ENCODE measurements around the gene TRIM63.

Gene TRIM63

GRCh38 chr1:26099780-26100179 is 32.4 kb upstream of the TRIM63 start:
- Histone ChIP-seq H2BK120ac (ENCODE audit: low read depth, low read length) (no peak overlapping the region), H2BK5ac (ENCODE audit: low read depth, low read length, poor library complexity, severe bottlenecking) (no peak overlapping the region), H3K4me3 (ENCODE audit: insufficient read depth in 1 of 2, low read depth in 1 of 2, low read length in 2 of 2) (no peak overlapping the region), H4K8ac (ENCODE audit: low read length) (no peak overlapping the region), H2AK5ac (ENCODE audit: low read length, severe bottlenecking) (no peak overlapping the region), H3K79me1 (replicated peaks; ENCODE audit: low read length, poor library complexity, severe bottlenecking) (no peaks in the 10 kb centered on the region), H4K91ac (ENCODE audit: low read length) (no peak overlapping the region), H3K27ac (ENCODE audit: low read length, poor library complexity, severe bottlenecking) (no peak overlapping the region), H2BK15ac (ENCODE audit: low read depth, poor library complexity, severe bottlenecking) (no peak overlapping the region), H3K4ac (ENCODE audit: low read depth in 1 of 2, low read length in 2 of 2) (no peak overlapping the region), H3K4me2 (ENCODE audit: low read length, poor library complexity, severe bottlenecking) (no peak overlapping the region), H2BK12ac (ENCODE audit: low read length in 2 of 2) (no peak overlapping the region), H3K27me3 (ENCODE audit: control insufficient read depth in 1 of 2, insufficient read depth in 1 of 2, low read length in 2 of 2) (peaks cover 0 to 4% of the 10 kb centered on the region in 2 experiments), H2AFZ (ENCODE audit: low read depth, low read length) (no peak overlapping the region), H3K23ac (ENCODE audit: low read length in 2 of 2) (no peak overlapping the region), H3K9me3 (ENCODE audit: control insufficient read depth, low read length) (no peaks in the 10 kb centered on the region), H3K4me1 (ENCODE audit: control insufficient read depth, insufficient read depth, low read depth, low read length) (peaks cover 8% of the 10 kb centered on the region), H3K36me3 (ENCODE audit: control insufficient read depth in 1 of 2, insufficient read depth in 2 of 2, low read depth in 1 of 2, low read length in 2 of 2) (no peaks in the 10 kb centered on the region), H3K9ac (ENCODE audit: low read length) (no peak overlapping the region), H3K18ac (ENCODE audit: low read depth in 1 of 2, low read length in 2 of 2) (no peak overlapping the region), H3K14ac (ENCODE audit: low read length in 2 of 2) (no peak overlapping the region)
- WGBS: 100% methylated on average over 1 of the region's 3 CpGs
- no peak for DNase-seq

- Histone ChIP-seq H2AK5ac (ENCODE audit: low read length, severe bottlenecking) (no peak overlapping the region), H3K14ac (ENCODE audit: low read length in 2 of 2) (no peak overlapping the region), H3K79me1 (replicated peaks; ENCODE audit: low read length, poor library complexity, severe bottlenecking) (no peaks in the 10 kb centered on the region), H3K27me3 (ENCODE audit: control insufficient read depth in 1 of 2, insufficient read depth in 1 of 2, low read length in 2 of 2) (peaks cover 11 to 14% of the 10 kb centered on the region in 2 experiments), H2BK15ac (ENCODE audit: low read depth, poor library complexity, severe bottlenecking) (no peak overlapping the region), H2AFZ (ENCODE audit: low read depth, low read length) (no peak overlapping the region), H3K36me3 (ENCODE audit: control insufficient read depth in 1 of 2, insufficient read depth in 2 of 2, low read depth in 1 of 2, low read length in 2 of 2) (no peaks in the 10 kb centered on the region), H3K4ac (ENCODE audit: low read depth in 1 of 2, low read length in 2 of 2) (no peak overlapping the region), H3K4me3 (ENCODE audit: insufficient read depth in 1 of 2, low read depth in 1 of 2, low read length in 2 of 2) (no peak overlapping the region), H4K8ac (ENCODE audit: low read length) (no peak overlapping the region), H2BK120ac (ENCODE audit: low read depth, low read length) (no peak overlapping the region), H4K91ac (ENCODE audit: low read length) (no peak overlapping the region), H3K23ac (ENCODE audit: low read length in 2 of 2) (no peak overlapping the region), H3K9ac (ENCODE audit: low read length) (no peak overlapping the region), H3K9me3 (ENCODE audit: control insufficient read depth, low read length) (no peaks in the 10 kb centered on the region), H2BK12ac (ENCODE audit: low read length in 2 of 2) (no peak overlapping the region), H2BK5ac (ENCODE audit: low read depth, low read length, poor library complexity, severe bottlenecking) (no peak overlapping the region), H3K4me2 (ENCODE audit: low read length, poor library complexity, severe bottlenecking) (no peak overlapping the region), H3K18ac (ENCODE audit: low read depth in 1 of 2, low read length in 2 of 2) (no peak overlapping the region), H3K4me1 (ENCODE audit: control insufficient read depth, insufficient read depth, low read depth, low read length) (peaks cover 14% of the 10 kb centered on the region), H3K27ac (ENCODE audit: low read length, poor library complexity, severe bottlenecking) (no peak overlapping the region)
- WGBS: 100% methylated on average over 1 of the region's 4 CpGs
- no peak for DNase-seq
Observed at GRCh38 chr1:26098602-26099001, 31.2 kb upstream of the TRIM63 start.

- H3K79me1 ChIP-seq (replicated peaks; ENCODE audit: low read length, poor library complexity, severe bottlenecking): no peaks in the 10 kb centered on the region
- no peak overlapping the region for H3K23ac ChIP-seq (ENCODE audit: low read length in 2 of 2)
- no peak overlapping the region for H3K9ac ChIP-seq (ENCODE audit: low read length)
- no peak overlapping the region for H3K4me3 ChIP-seq (ENCODE audit: insufficient read depth in 1 of 2, low read depth in 1 of 2, low read length in 2 of 2)
- H3K27me3 ChIP-seq (ENCODE audit: control insufficient read depth in 1 of 2, insufficient read depth in 1 of 2, low read length in 2 of 2): peaks cover 17 to 21% of the 10 kb centered on the region in 2 experiments
- peak; percentile 61 for DNase-seq
- no peak overlapping the region for H4K91ac ChIP-seq (ENCODE audit: low read length)
- no peak overlapping the region for H3K14ac ChIP-seq (ENCODE audit: low read length in 2 of 2)
- H3K27ac ChIP-seq (ENCODE audit: low read length, poor library complexity, severe bottlenecking): no peak overlapping the region
- no peak overlapping the region for H3K18ac ChIP-seq (ENCODE audit: low read depth in 1 of 2, low read length in 2 of 2)
- H4K8ac ChIP-seq (ENCODE audit: low read length): no peak overlapping the region
- no peaks in the 10 kb centered on the region for H3K36me3 ChIP-seq (ENCODE audit: control insufficient read depth in 1 of 2, insufficient read depth in 2 of 2, low read depth in 1 of 2, low read length in 2 of 2)
- no peak overlapping the region for H3K4ac ChIP-seq (ENCODE audit: low read depth in 1 of 2, low read length in 2 of 2)
- no peaks in the 10 kb centered on the region for H3K9me3 ChIP-seq (ENCODE audit: control insufficient read depth, low read length)
- no peak overlapping the region for H2BK120ac ChIP-seq (ENCODE audit: low read depth, low read length)
- no peak overlapping the region for H2AK5ac ChIP-seq (ENCODE audit: low read length, severe bottlenecking)
- no peak overlapping the region for H2BK12ac ChIP-seq (ENCODE audit: low read length in 2 of 2)
- H2AFZ ChIP-seq (ENCODE audit: low read depth, low read length): no peak overlapping the region
- no peak overlapping the region for H2BK5ac ChIP-seq (ENCODE audit: low read depth, low read length, poor library complexity, severe bottlenecking)
- H2BK15ac ChIP-seq (ENCODE audit: low read depth, poor library complexity, severe bottlenecking): no peak overlapping the region
- H3K4me1 ChIP-seq (ENCODE audit: control insufficient read depth, insufficient read depth, low read depth, low read length): peaks cover 14% of the 10 kb centered on the region
- H3K4me2 ChIP-seq (ENCODE audit: low read length, poor library complexity, severe bottlenecking): no peak overlapping the region
Observed at GRCh38 chr1:26097696-26098095, 30.3 kb upstream of the TRIM63 start.

DNA sequence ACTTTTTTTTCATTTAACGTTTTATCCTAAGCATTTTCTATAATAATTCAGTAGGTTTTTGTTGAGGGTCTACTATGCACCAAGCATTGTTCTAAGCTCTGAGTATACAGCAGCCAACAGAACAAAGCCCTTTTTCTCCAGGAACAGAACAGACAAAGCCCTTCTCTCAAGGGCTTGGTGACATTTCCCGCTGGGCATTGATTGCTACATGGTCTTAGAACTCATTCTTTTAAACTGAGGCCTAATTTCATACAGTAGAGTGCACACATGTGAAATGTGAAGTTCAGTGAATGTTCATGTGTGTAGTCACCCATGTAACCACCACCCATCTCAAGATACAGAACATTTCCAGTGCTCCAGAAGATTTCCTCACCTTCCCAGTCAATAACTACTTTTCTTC is 29.0 kb upstream of the TRIM63 start:
- Histone ChIP-seq H3K36me3 (ENCODE audit: control insufficient read depth in 1 of 2, insufficient read depth in 2 of 2, low read depth in 1 of 2, low read length in 2 of 2) (no peaks in the 10 kb centered on the region), H2BK12ac (ENCODE audit: low read length in 2 of 2) (no peak overlapping the region), H3K79me1 (replicated peaks; ENCODE audit: low read length, poor library complexity, severe bottlenecking) (no peaks in the 10 kb centered on the region), H3K18ac (ENCODE audit: low read depth in 1 of 2, low read length in 2 of 2) (no peak overlapping the region), H3K4me2 (ENCODE audit: low read length, poor library complexity, severe bottlenecking) (no peak overlapping the region), H3K4me1 (ENCODE audit: control insufficient read depth, insufficient read depth, low read depth, low read length) (peaks cover 11% of the 10 kb centered on the region), H3K4me3 (ENCODE audit: insufficient read depth in 1 of 2, low read depth in 1 of 2, low read length in 2 of 2) (no peak overlapping the region), H2BK120ac (ENCODE audit: low read depth, low read length) (no peak overlapping the region), H3K9me3 (ENCODE audit: control insufficient read depth, low read length) (no peaks in the 10 kb centered on the region), H2BK15ac (ENCODE audit: low read depth, poor library complexity, severe bottlenecking) (no peak overlapping the region), H2AFZ (ENCODE audit: low read depth, low read length) (no peak overlapping the region), H4K8ac (ENCODE audit: low read length) (no peak overlapping the region), H3K27me3 (ENCODE audit: control insufficient read depth in 1 of 2, insufficient read depth in 1 of 2, low read length in 2 of 2) (peaks cover 27 to 31% of the 10 kb centered on the region in 2 experiments), H3K27ac (ENCODE audit: low read length, poor library complexity, severe bottlenecking) (no peak overlapping the region), H3K9ac (ENCODE audit: low read length) (no peak overlapping the region), H3K14ac (ENCODE audit: low read length in 2 of 2) (no peak overlapping the region), H3K4ac (ENCODE audit: low read depth in 1 of 2, low read length in 2 of 2) (no peak overlapping the region), H4K91ac (ENCODE audit: low read length) (no peak overlapping the region), H2AK5ac (ENCODE audit: low read length, severe bottlenecking) (no peak overlapping the region), H3K23ac (ENCODE audit: low read length in 2 of 2) (no peak overlapping the region), H2BK5ac (ENCODE audit: low read depth, low read length, poor library complexity, severe bottlenecking) (no peak overlapping the region)
- DNase-seq: no peak
- WGBS: no CpG with 5 or more reads among the region's 2 CpGs
